Measurements from ENCODE around the gene WNT7B. TPM values are rescaled to one million over a fixed set of nuclear protein-coding genes. Genes with fewer than 3 reads are reported as not detected.

Gene WNT7B
- total RNA-seq, 4 donors from 2014 or later: not detected

DNA sequence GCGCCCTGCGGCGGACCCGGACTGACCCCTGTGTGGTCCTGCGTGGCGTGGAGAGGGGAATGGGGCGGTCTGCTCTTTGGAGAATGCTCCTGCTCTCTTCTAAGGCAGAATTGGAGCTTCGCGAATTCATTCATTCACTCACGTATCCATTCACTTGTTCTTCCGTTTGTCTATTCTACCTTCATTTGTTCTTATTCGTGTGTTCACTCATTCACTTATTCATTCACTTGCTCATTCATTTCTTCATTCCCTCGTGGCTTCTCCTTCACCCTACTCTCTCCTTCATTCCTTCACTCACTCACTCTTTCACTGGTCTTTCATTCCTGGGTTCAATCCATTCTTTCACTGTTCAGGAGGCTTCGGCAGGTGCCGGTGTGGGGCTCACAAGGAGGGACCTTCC is 69.6 kb downstream of the WNT7B start:
- no peaks in the 10 kb centered on the region for H3K9me3 ChIP-seq
- no peak for TF ChIP-seq POLR2A (IDR thresholded peaks at IDR 0.05)
- no peak for TF ChIP-seq EP300 (IDR thresholded peaks at IDR 0.05)
- TF ChIP-seq, protein P1, sequence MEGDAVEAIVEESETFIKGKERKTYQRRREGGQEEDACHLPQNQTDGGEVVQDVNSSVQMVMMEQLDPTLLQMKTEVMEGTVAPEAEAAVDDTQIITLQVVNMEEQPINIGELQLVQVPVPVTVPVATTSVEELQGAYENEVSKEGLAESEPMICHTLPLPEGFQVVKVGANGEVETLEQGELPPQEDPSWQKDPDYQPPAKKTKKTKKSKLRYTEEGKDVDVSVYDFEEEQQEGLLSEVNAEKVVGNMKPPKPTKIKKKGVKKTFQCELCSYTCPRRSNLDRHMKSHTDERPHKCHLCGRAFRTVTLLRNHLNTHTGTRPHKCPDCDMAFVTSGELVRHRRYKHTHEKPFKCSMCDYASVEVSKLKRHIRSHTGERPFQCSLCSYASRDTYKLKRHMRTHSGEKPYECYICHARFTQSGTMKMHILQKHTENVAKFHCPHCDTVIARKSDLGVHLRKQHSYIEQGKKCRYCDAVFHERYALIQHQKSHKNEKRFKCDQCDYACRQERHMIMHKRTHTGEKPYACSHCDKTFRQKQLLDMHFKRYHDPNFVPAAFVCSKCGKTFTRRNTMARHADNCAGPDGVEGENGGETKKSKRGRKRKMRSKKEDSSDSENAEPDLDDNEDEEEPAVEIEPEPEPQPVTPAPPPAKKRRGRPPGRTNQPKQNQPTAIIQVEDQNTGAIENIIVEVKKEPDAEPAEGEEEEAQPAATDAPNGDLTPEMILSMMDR (IDR thresholded peaks at IDR 0.05): no peak
- WGBS, 2 donors: 82 to 91% methylated on average over 15 of the region's 15 CpGs
- peaks cover 0 to 14% of the 10 kb centered on the region in 2 donors for H3K27me3 ChIP-seq
- no peaks in the 10 kb centered on the region for H3K36me3 ChIP-seq
- DNase-seq (ENCODE audit: low spot score in 2 of 2): no peak
- no peak overlapping the region for H3K4me3 ChIP-seq
- peaks cover 0 to 33% (median 8%) of the 10 kb centered on the region in 4 donors for H3K4me1 ChIP-seq
- H3K27ac ChIP-seq: no peak overlapping the region

DNA sequence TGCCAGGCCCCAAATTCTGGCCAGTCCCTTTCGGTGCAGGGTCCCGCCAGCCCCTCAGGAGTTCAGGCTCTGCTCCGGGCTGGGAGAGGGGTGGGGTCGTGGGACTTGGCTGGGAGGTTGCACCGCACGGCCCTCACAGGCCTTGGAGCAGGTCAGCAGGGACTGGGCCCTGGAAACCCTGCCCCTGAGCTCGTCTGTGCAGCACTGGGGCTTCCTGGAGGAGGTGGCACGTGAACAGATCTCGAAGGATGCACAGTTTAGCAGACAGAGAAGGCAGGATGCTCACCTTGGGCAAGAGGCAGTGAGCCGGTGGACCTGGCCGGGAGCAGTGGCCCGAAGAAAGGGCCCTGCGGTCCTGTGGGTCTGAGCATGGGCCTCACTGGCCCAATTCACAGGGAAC is 70.0 kb downstream of the WNT7B start:
- Histone ChIP-seq H3K27ac (no peak overlapping the region), H3K27me3 (peaks cover 0 to 18% of the 10 kb centered on the region in 2 donors), H3K36me3 (no peaks in the 10 kb centered on the region), H3K4me3 (no peak overlapping the region), H3K4me1 (peaks cover 0 to 28% (median 8%) of the 10 kb centered on the region in 4 donors), H3K9me3 (no peaks in the 10 kb centered on the region)
- WGBS, 2 donors: 74 to 91% methylated on average over 12 of the region's 13 CpGs
- TF ChIP-seq, protein P1 (IDR thresholded peaks at IDR 0.05): no peak
- TF ChIP-seq POLR2A (IDR thresholded peaks at IDR 0.05) (no peak), EP300 (IDR thresholded peaks at IDR 0.05) (no peak)
- DNase-seq (ENCODE audit: low spot score in 2 of 2): no peak

DNA sequence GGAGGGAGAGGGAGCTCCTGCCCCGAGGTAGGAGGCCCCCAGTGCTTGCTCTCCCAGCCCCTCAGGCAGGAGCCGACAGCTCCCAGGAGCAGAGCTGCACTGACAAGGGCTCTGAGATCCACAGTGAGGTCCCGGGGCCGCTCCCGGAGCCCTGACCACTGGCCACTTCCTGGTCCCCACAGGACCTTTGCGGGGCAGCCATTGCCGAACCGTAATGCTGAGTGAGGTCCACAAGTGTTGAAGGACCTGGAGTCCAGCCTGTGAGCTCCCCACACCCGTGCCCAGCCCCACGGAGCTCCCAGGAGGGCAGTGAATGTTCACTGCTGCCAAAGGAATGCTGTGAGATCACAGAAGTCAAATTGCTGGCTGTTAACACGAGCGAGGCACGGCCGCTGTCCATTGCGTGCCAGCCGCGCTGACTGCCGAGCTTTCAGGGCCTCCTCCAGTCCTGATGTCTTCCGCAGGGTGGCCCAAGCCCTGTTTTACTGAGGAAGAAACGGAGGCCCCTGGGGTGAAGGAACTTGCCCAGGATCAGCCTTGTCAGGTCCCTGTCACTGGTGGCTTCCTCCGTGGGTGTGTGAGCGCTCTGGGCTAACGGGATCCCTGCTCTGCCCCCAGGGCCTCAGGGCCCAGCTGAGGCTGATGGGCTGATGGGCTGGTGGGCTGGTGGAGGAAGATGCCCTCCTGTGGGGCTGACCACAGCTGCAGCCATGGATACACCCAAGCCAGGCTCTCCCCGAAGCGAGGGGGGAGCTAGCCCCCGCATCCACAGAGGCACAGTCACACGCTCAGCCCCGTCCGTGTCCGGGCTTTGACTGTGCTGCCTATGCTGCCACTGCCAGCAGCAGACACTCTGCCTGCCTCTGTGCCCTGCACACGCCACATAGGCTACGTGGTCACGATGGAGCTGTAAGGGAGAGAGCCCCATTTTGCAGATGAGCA is 70.8 kb downstream of the WNT7B start:
- TF ChIP-seq EP300 (IDR thresholded peaks at IDR 0.05): no peak
- peaks cover 0 to 18% of the 10 kb centered on the region in 2 donors for H3K27me3 ChIP-seq
- peaks cover 0 to 26% (median 8%) of the 10 kb centered on the region in 4 donors for H3K4me1 ChIP-seq
- no peaks in the 10 kb centered on the region for H3K9me3 ChIP-seq
- no peak overlapping the region for H3K4me3 ChIP-seq
- H3K36me3 ChIP-seq: no peaks in the 10 kb centered on the region
- 41 to 86% methylated on average over 10 to 24 of the region's 33 CpGs for WGBS, 2 donors
- peak overlapping the region in 1 of 4 donors; percentile 24 for H3K27ac ChIP-seq
- DNase-seq (ENCODE audit: low spot score in 2 of 2): no peak

DNA sequence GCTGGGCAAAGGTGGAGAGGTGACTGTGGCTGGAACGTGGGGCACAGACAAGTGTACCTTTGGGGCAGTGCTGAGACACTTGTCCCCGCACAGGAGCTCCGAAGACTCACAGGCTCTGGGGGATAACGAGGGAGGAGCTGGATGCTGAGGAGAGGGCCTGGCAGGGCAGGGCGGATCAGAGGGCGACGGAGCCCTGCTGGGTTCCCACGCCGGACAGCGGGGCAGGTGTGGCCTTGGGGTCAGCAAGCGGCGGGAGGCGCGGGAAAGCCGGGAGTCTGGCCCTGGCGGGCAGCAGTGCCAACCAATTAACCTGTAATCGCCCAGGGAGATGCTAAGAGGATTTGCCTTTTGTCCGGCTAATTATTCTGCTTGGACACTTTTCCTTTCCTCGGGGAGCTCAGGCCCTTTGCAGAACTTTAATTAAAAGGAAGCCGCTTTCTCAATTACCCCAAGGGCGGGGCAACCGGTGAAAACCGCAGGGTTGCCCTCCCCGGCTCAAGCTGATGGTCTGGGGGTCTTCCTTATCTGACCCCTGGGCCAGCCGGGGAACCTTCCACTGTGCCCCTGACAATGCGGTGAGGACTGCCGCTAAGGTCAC is 71.5 kb downstream of the WNT7B start:
- DNase-seq (ENCODE audit: low spot score in 2 of 2): no peak
- H3K36me3 ChIP-seq: no peaks in the 10 kb centered on the region
- TF ChIP-seq EP300 (IDR thresholded peaks at IDR 0.05) (no peak), POLR2A (IDR thresholded peaks at IDR 0.05) (no peak)
- TF ChIP-seq, protein P1 (IDR thresholded peaks at IDR 0.05): no peak
- H3K27ac ChIP-seq: peak overlapping the region in 1 of 4 donors; percentile 24
- H3K9me3 ChIP-seq: no peaks in the 10 kb centered on the region
- H3K4me1 ChIP-seq: peaks cover 0 to 26% (median 8%) of the 10 kb centered on the region in 4 donors
- H3K27me3 ChIP-seq: peaks cover 0 to 18% of the 10 kb centered on the region in 2 donors
- 64 to 66% methylated on average over 24 to 27 of the region's 27 CpGs for WGBS, 2 donors
- no peak overlapping the region for H3K4me3 ChIP-seq

DNA sequence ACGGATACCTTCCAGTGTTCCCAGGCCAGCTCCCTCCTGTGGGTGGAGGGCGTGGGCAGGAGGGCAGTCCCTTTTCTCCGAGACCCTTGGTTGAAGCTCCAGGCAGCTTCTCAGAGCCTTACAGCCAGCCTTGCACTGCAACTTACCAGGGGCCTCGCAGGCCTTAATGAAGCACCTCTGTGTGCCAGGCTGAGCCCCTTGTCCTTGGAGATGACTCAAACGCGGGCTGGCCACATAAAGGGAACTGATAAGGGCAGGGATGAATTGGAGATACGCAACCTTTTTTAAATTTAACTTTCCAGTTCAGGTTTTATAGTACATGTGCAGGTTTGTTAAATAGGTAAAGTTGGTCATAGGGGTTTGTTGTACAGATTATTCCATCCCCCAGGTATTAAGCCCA is 72.7 kb downstream of the WNT7B start:
- Histone ChIP-seq H3K4me1 (peaks cover 0 to 26% (median 8%) of the 10 kb centered on the region in 4 donors), H3K4me3 (no peak overlapping the region), H3K27ac (no peak overlapping the region), H3K36me3 (no peaks in the 10 kb centered on the region), H3K9me3 (no peaks in the 10 kb centered on the region), H3K27me3 (peaks cover 0 to 18% of the 10 kb centered on the region in 2 donors)
- DNase-seq (ENCODE audit: low spot score in 2 of 2): no peak
- TF ChIP-seq EP300 (IDR thresholded peaks at IDR 0.05) (no peak), POLR2A (IDR thresholded peaks at IDR 0.05) (no peak)
- TF ChIP-seq, protein P1 (IDR thresholded peaks at IDR 0.05): no peak
- 80 to 83% methylated on average over 7 of the region's 7 CpGs for WGBS, 2 donors
